ENCODE results near the gene SPINK5.
"Not testable (repeated sequence)": the region's sequence is repeated elsewhere in the genome, so short reads cannot be mapped to it uniquely, and the experiment has no call there.

Gene SPINK5

GRCh38 chr5:148063861-148064260 lies at the start of gene SPINK5:
SPINK5 (plus strand) TSS chr5:148063980; CDS start chr5:148064045, 65 bp downstream.
- DNase-seq (ENCODE audit: low read depth in 3 of 3) = no peak

- no peak for DNase-seq (ENCODE audit: low read depth in 3 of 3)
Measured at GRCh38 chr5:148014276-148014675, 49.5 kb upstream of the SPINK5 start.

- DNase-seq (ENCODE audit: low read depth in 3 of 3) = no peak
Measured at GRCh38 chr5:148020257-148020988, 43.4 kb upstream of the SPINK5 start.

- no peak for DNase-seq (ENCODE audit: low read depth in 3 of 3)
Measured at GRCh38 chr5:148027505-148027904, 36.3 kb upstream of the SPINK5 start.

GRCh38 chr5:148029131-148029530 lies 34.6 kb upstream of the SPINK5 start:
- no peak for DNase-seq (ENCODE audit: low read depth in 3 of 3)

- no peak for DNase-seq (ENCODE audit: low read depth in 3 of 3)
Measured at GRCh38 chr5:148033134-148033533, 30.6 kb upstream of the SPINK5 start.

GRCh38 chr5:148035676-148036075 lies 28.1 kb upstream of the SPINK5 start:
- DNase-seq (ENCODE audit: low read depth in 3 of 3) = no peak

- no peak for DNase-seq (ENCODE audit: low read depth in 3 of 3)
Measured at GRCh38 chr5:148042881-148043280, 20.9 kb upstream of the SPINK5 start.

GRCh38 chr5:148043705-148044104 lies 20.1 kb upstream of the SPINK5 start:
- no peak for DNase-seq (ENCODE audit: low read depth in 3 of 3)

GRCh38 chr5:148055160-148055559 lies 8.6 kb upstream of the SPINK5 start:
- DNase-seq (ENCODE audit: low read depth in 3 of 3) = not testable (repeated sequence)

- no peak for DNase-seq (ENCODE audit: low read depth in 3 of 3)
Measured at GRCh38 chr5:148060309-148060708, 3.5 kb upstream of the SPINK5 start.

GRCh38 chr5:148060881-148061280 lies 2.9 kb upstream of the SPINK5 start:
- no peak for DNase-seq (ENCODE audit: low read depth in 3 of 3)

- DNase-seq (ENCODE audit: low read depth in 3 of 3) = no peak
Measured at GRCh38 chr5:148070621-148071020, 6.8 kb downstream of the SPINK5 start.

- DNase-seq (ENCODE audit: low read depth in 3 of 3) = no peak
Measured at GRCh38 chr5:148072207-148072606, 8.4 kb downstream of the SPINK5 start.

GRCh38 chr5:148075529-148075928 lies 11.7 kb downstream of the SPINK5 start:
- no peak for DNase-seq (ENCODE audit: low read depth in 3 of 3)

- DNase-seq (ENCODE audit: low read depth in 3 of 3) = no peak
Measured at GRCh38 chr5:148083203-148083602, 19.4 kb downstream of the SPINK5 start.

GRCh38 chr5:148084269-148084668 lies 20.5 kb downstream of the SPINK5 start:
- no peak for DNase-seq (ENCODE audit: low read depth in 3 of 3)

- DNase-seq (ENCODE audit: low read depth in 3 of 3) = no peak
Measured at GRCh38 chr5:148085310-148085709, 21.5 kb downstream of the SPINK5 start.

GRCh38 chr5:148085977-148086705 lies 22.4 kb downstream of the SPINK5 start:
- DNase-seq (ENCODE audit: low read depth in 3 of 3) = no peak

GRCh38 chr5:148090146-148090772 lies 26.5 kb downstream of the SPINK5 start:
- no peak for DNase-seq (ENCODE audit: low read depth in 3 of 3)

GRCh38 chr5:148090773-148091250 lies 27.0 kb downstream of the SPINK5 start:
- DNase-seq (ENCODE audit: low read depth in 3 of 3) = no peak
